H1 (cell line): ENCODE results near the gene TKTL2. TPM values are rescaled to one million over a fixed set of nuclear protein-coding genes. Genes with fewer than 3 reads are reported as not detected.

Experiments
- CTCF ChIA-PET: fragments of 300-600 bp; sonication (Branson Sonifier 250); formaldehyde crosslinking; loops from one replicate; lab custom pipeline; 2021; ENCODE audit not compliant: partially characterized antibody; lab: Charles Lee
- POLR2A ChIA-PET: fragments of 300-600 bp; sonication (Branson Sonifier 250); formaldehyde crosslinking; loops from one replicate; lab custom pipeline; 2021; ENCODE audit warnings: inconsistent platforms; ENCODE audit not compliant: partially characterized antibody; lab: Charles Lee
- DNase-seq, 2 experiments: peaks; one replicate each; pipeline versions ENCODE4 v3.0.0 to v3.0.0-alpha.2; 2010 to 2022; ENCODE audit warnings: low spot score in 2 of 2, low read depth in 1 of 2, mixed read lengths in 1 of 2
- FAIRE-seq: peaks from 2 replicates; lab custom pipeline; 2011; peaks lifted over from hg19 to GRCh38; lab: Jason Lieb, UNC
- H2AFZ ChIP-seq: 2 replicates; pipeline ENCODE4 v1.8.1; 2012; ENCODE audit warnings: low read length, inconsistent platforms
- H2AK5ac ChIP-seq: 2 replicates; pipeline ENCODE4 v1.6.1; 2013; ENCODE audit warnings: low read depth, low read length
- H2BK120ac ChIP-seq: replicated peaks from 2 replicates; pipeline ENCODE3; 2013; ENCODE audit warnings: low read depth, low read length, inconsistent platforms
- H2BK12ac ChIP-seq: 2 replicates; pipeline ENCODE4 v1.6.1; 2013; ENCODE audit warnings: low read depth, low read length
- H2BK15ac ChIP-seq: 2 replicates; pipeline ENCODE4 v1.6.1; 2013; ENCODE audit warnings: low read length
- H2BK20ac ChIP-seq: 2 replicates; pipeline ENCODE4 v1.6.1; 2013; ENCODE audit warnings: low read length
- H2BK5ac ChIP-seq: 2 replicates; pipeline ENCODE4 v1.6.1; 2013; ENCODE audit warnings: low read depth, low read length
- H3K14ac ChIP-seq: 2 replicates; pipeline ENCODE4 v1.6.1; 2013; ENCODE audit warnings: inconsistent platforms; ENCODE audit not compliant: insufficient read length
- H3K18ac ChIP-seq: 2 replicates; pipeline ENCODE4 v1.6.1; 2013; ENCODE audit warnings: low read length; ENCODE audit errors: extremely low read depth
- H3K23ac ChIP-seq: 2 replicates; pipeline ENCODE4 v1.6.1; 2013; ENCODE audit warnings: inconsistent platforms; ENCODE audit not compliant: insufficient read length
- H3K23me2 ChIP-seq: 2 replicates; pipeline ENCODE4 v1.6.1; 2013; ENCODE audit warnings: low read depth, low read length
- H3K27ac ChIP-seq: 2 replicates; pipeline ENCODE4 v1.6.1; 2011; ENCODE audit warnings: low read depth, low read length, inconsistent platforms
- H3K27me3 ChIP-seq, 4 experiments: replicated peaks in 1 of 4; 1 replicate in 1 of 4; 2 replicates in 3 of 4; pipeline versions ENCODE4 v1.6.1 to v1.8.1; 2011 to 2013; ENCODE audit warnings: low read length in 3 of 4, mild to moderate bottlenecking in 3 of 4, inconsistent platforms in 2 of 4, mixed read lengths in 2 of 4, moderate library complexity in 1 of 4; ENCODE audit not compliant: control insufficient read depth in 3 of 4, insufficient read depth in 3 of 4; ENCODE audit errors: extremely low read depth in 1 of 4
- H3K36me3 ChIP-seq, 4 experiments: 2 replicates each; pipeline versions ENCODE4 v1.6.1 to v1.8.1; 2011 to 2013; ENCODE audit warnings: mild to moderate bottlenecking in 4 of 4, low read length in 3 of 4, moderate library complexity in 2 of 4, control low read depth in 1 of 4, inconsistent platforms in 1 of 4; ENCODE audit not compliant: insufficient read depth in 4 of 4, control insufficient read depth in 2 of 4
- H3K4ac ChIP-seq: replicated peaks from 2 replicates; pipeline ENCODE3; 2013; ENCODE audit warnings: low read length, low read depth, mixed read lengths, inconsistent platforms; ENCODE audit not compliant: insufficient read length
- H3K4me1 ChIP-seq, 4 experiments: replicated peaks in 1 of 4; 1 replicate in 1 of 4; 2 replicates in 3 of 4; pipeline versions ENCODE4 v1.6.1 to v1.8.1; 2011 to 2013; ENCODE audit warnings: low read length in 3 of 4, inconsistent platforms in 2 of 4, mixed read lengths in 1 of 4; ENCODE audit not compliant: insufficient read depth in 4 of 4, control insufficient read depth in 3 of 4
- H3K4me2 ChIP-seq, 2 experiments: 2 replicates each; pipeline versions ENCODE4 v1.6.1 to v1.8.1; 2011 to 2013; ENCODE audit warnings: low read depth in 2 of 2, low read length in 2 of 2, control low read depth in 1 of 2, inconsistent platforms in 1 of 2, mild to moderate bottlenecking in 1 of 2; ENCODE audit not compliant: insufficient read depth in 1 of 2
- H3K4me3 ChIP-seq, 4 experiments: fragments of 200-600, 300-600 bp in 1 of 4; sonication (generic), shearing (Covaris generic), sonication (Bioruptor Twin) in 1 of 4; 2 replicates each; pipeline versions ENCODE4 v1.5.1 to v1.8.1; 2011 to 2016; ENCODE audit warnings: low read length in 4 of 4, low read depth in 3 of 4, control low read depth in 2 of 4, inconsistent platforms in 2 of 4, mild to moderate bottlenecking in 2 of 4, mixed read lengths in 1 of 4, moderate library complexity in 1 of 4; ENCODE audit not compliant: insufficient read depth in 2 of 4; ENCODE audit errors: extremely low read depth in 1 of 4
- H3K56ac ChIP-seq: replicated peaks from 2 replicates; pipeline ENCODE3; 2013; ENCODE audit warnings: low read depth, mild to moderate bottlenecking, mixed read lengths, low read length, inconsistent platforms; ENCODE audit not compliant: insufficient read length
- H3K79me1 ChIP-seq: 2 replicates; pipeline ENCODE4 v1.6.1; 2013; ENCODE audit warnings: low read depth, low read length, control low read depth
- H3K79me2 ChIP-seq, 2 experiments: 2 replicates each; pipeline versions ENCODE4 v1.6.1 to v1.8.1; 2012 to 2013; ENCODE audit warnings: low read length in 2 of 2, mild to moderate bottlenecking in 2 of 2, inconsistent platforms in 1 of 2; ENCODE audit not compliant: insufficient read depth in 2 of 2, control insufficient read depth in 1 of 2
- H3K9ac ChIP-seq, 4 experiments: replicated peaks in 1 of 4; 1 replicate in 1 of 4; 2 replicates in 3 of 4; pipeline versions ENCODE4 v1.6.1 to v1.8.1; 2011 to 2013; ENCODE audit warnings: low read depth in 3 of 4, low read length in 3 of 4, control low read depth in 2 of 4, mild to moderate bottlenecking in 2 of 4, moderate library complexity in 2 of 4, inconsistent platforms in 1 of 4; ENCODE audit errors: extremely low read depth in 1 of 4
- H3K9me3 ChIP-seq, 2 experiments: 2 replicates each; pipeline versions ENCODE4 v1.6.1 to v1.8.1; 2012 to 2013; ENCODE audit warnings: mild to moderate bottlenecking in 2 of 2, moderate library complexity in 2 of 2, control low read depth in 1 of 2, inconsistent platforms in 1 of 2, low read depth in 1 of 2, low read length in 1 of 2, mixed read lengths in 1 of 2; ENCODE audit not compliant: insufficient read depth in 2 of 2
- H4K20me1 ChIP-seq, 2 experiments: replicated peaks in 1 of 2; 2 replicates each; pipeline versions ENCODE3 to v1.8.1; 2011 to 2013; ENCODE audit warnings: inconsistent platforms in 2 of 2, low read length in 2 of 2, mild to moderate bottlenecking in 1 of 2; ENCODE audit not compliant: insufficient read depth in 2 of 2, control insufficient read depth in 1 of 2
- H4K5ac ChIP-seq: 2 replicates; pipeline ENCODE4 v1.6.1; 2013; ENCODE audit warnings: low read length, low read depth, mixed read lengths, inconsistent platforms; ENCODE audit not compliant: insufficient read length
- H4K8ac ChIP-seq: 2 replicates; pipeline ENCODE4 v1.8.0; 2013; ENCODE audit warnings: mild to moderate bottlenecking, moderate library complexity, low read length, inconsistent platforms; ENCODE audit not compliant: insufficient read depth; ENCODE audit errors: extremely low read depth
- H4K91ac ChIP-seq: replicated peaks from 2 replicates; pipeline ENCODE3; 2013; ENCODE audit warnings: low read length, mixed read lengths, inconsistent platforms; ENCODE audit not compliant: insufficient read length
- ATF3 ChIP-seq: IDR thresholded peaks from 2 replicates; pipeline ENCODE4 v1.6.1; 2011; ENCODE audit warnings: low read depth, mild to moderate bottlenecking, low read length; ENCODE audit not compliant: insufficient read depth
- CBX8 ChIP-seq: fragments of 300-800, 300-1000 bp; sonication (generic); IDR thresholded peaks from 2 replicates; pipeline ENCODE4 v1.7.1; 2016; ENCODE audit warnings: low read depth, low read length, borderline replicate concordance
- CEBPB ChIP-seq: IDR thresholded peaks from 2 replicates; pipeline ENCODE4 v1.6.1; 2012; ENCODE audit warnings: low read depth, low read length
- E2F6 ChIP-seq: IDR thresholded peaks from 2 replicates; pipeline ENCODE4 v1.6.1; 2012; ENCODE audit warnings: inconsistent platforms
- GABPA ChIP-seq: IDR thresholded peaks from 2 replicates; pipeline ENCODE4 v1.6.1; 2011; ENCODE audit warnings: mild to moderate bottlenecking, low read length, moderate library complexity, borderline replicate concordance; ENCODE audit not compliant: insufficient read depth
- GTF2F1 ChIP-seq: IDR thresholded peaks from 2 replicates; pipeline ENCODE4 v1.6.1; 2012; ENCODE audit warnings: low read depth, low read length, improper control_type of control experiment, borderline replicate concordance
- HDAC6 ChIP-seq: IDR thresholded peaks from one replicate; pipeline ENCODE4 v1.7.1; 2012; ENCODE audit warnings: low read depth, mild to moderate bottlenecking, inconsistent platforms, low read length, moderate library complexity
- RXRA ChIP-seq: IDR thresholded peaks from 2 replicates; pipeline ENCODE4 v1.6.1; 2011; ENCODE audit warnings: low read depth, mild to moderate bottlenecking, low read length, moderate library complexity; ENCODE audit not compliant: insufficient read depth
- SAP30 ChIP-seq: fragments of 300-600 bp; sonication (generic); IDR thresholded peaks from 2 replicates; pipeline ENCODE4 v1.7.1; 2012; ENCODE audit warnings: low read length, moderate library complexity, mild to moderate bottlenecking, inconsistent platforms; ENCODE audit not compliant: insufficient read depth, insufficient replicate concordance
- SP1 ChIP-seq: IDR thresholded peaks from 2 replicates; pipeline ENCODE4 v1.6.1; 2011; ENCODE audit warnings: low read depth, low read length
- TEAD4 ChIP-seq: IDR thresholded peaks from 2 replicates; pipeline ENCODE4 v1.6.1; 2012; ENCODE audit warnings: low read depth, low read length, inconsistent platforms, mixed read lengths
- WGBS, 2 experiments: shearing (Covaris generic) in 1 of 2; methylation state at CpG; one replicate each; pipeline versions ENCODE4 v1.1.6 to v1.1.7; 2013 to 2015; ENCODE audit warnings: low lambda C conversion rate in 2 of 2, mixed read lengths in 2 of 2, inconsistent platforms in 1 of 2, low coverage in 1 of 2, missing lambda C conversion rate in 1 of 2; ENCODE audit not compliant: insufficient replicate concordance in 2 of 2, insufficient coverage in 1 of 2, insufficient read length in 1 of 2; ENCODE audit errors: extremely low coverage in 1 of 2, missing lambda C conversion rate in 1 of 2; 5-methylcytosine and 5-hydroxymethylcytosine counted together
- polyA plus RNA-seq, 7 experiments: library from polyadenylated mRNA; depleted of rRNA in 3 of 7; stranded (reverse) in 5 of 7; unstranded in 2 of 7; fragments of >200 nt in 5 of 7; fragments of 200-250 nt in 2 of 7; gene quantifications; 1 replicate in 5 of 7; 2 replicates in 1 of 7; 4 replicates in 1 of 7; pipeline versions ENCODE4 v1.2.1 to v1.2.3, GENCODE V29; 2011 to 2013; ENCODE audit warnings: missing spikeins in 2 of 7, mixed read lengths in 2 of 7
- total RNA-seq: library from RNA; stranded (reverse); fragmentation: NEBNext Ultra II Directional; extraction: Animal tissue kit (Norgen Biotek cat#: 25700); gene quantifications from 2 replicates; pipeline ENCODE4 v1.2.1, GENCODE V29; 2021

TKTL2 gene
- total and polyA plus RNA-seq, 2 of the 8 experiments (the other 6 are each of a cell fraction or from before 2014, with no cell fraction given), result not detected

- no peak for FAIRE-seq
- DNase-seq, result no peak
- TF ChIP-seq CEBPB, result no peak
- no peak for TF ChIP-seq TEAD4
- no peak for TF ChIP-seq E2F6
- TF ChIP-seq ATF3, result no peak
- TF ChIP-seq RXRA, result no peak
- no peak for TF ChIP-seq GTF2F1
- TF ChIP-seq GABPA, result no peak
- no peak for TF ChIP-seq HDAC6
- no peak for TF ChIP-seq SP1
- TF ChIP-seq SAP30, result no peak
- TF ChIP-seq CBX8, result no peak
These were observed 24.9 kb downstream of the TKTL2 start for GRCh38 chr4:163448540-163449203.

More at GRCh38 chr4:163448540-163449203, 24.9 kb downstream of the TKTL2 start:
- Histone ChIP-seq H3K4me1 (no peaks in the 10 kb centered on the region), H3K14ac (no peak overlapping the region), H3K79me2 (no peaks in the 10 kb centered on the region), H2BK120ac (no peak overlapping the region), H3K27ac (no peak overlapping the region), H4K5ac (no peak overlapping the region), H2BK20ac (no peak overlapping the region), H3K9me3 (no peaks in the 10 kb centered on the region), H2AK5ac (no peak overlapping the region), H3K4me3 (no peak overlapping the region), H3K56ac (no peak overlapping the region), H4K20me1 (no peaks in the 10 kb centered on the region), H2BK15ac (no peak overlapping the region), H3K27me3 (no peaks in the 10 kb centered on the region), H3K18ac (no peak overlapping the region), H2AFZ (peak overlapping the region; percentile 95), H2BK12ac (no peak overlapping the region), H3K9ac (no peak overlapping the region), H3K79me1 (no peaks in the 10 kb centered on the region), H4K8ac (no peak overlapping the region), H3K23me2 (no peaks in the 10 kb centered on the region), H3K36me3 (no peaks in the 10 kb centered on the region), H3K4me2 (no peak overlapping the region), H3K4ac (no peak overlapping the region), H2BK5ac (no peak overlapping the region), H4K91ac (no peak overlapping the region), H3K23ac (no peak overlapping the region)
- WGBS, 2 experiments, result 88% methylated on average over 6 of the region's 6 CpGs; no CpG with 5 or more reads in 1 of the 2 experiments
- ChIA-PET POLR2A (interaction anchor here (0.6 kb wide), 1 partner anchor 327 kb away, joined by 3 read pairs; no protein-coding TSS in a partner anchor), CTCF (interaction anchor here (0.7 kb wide), 1 partner anchor 949 kb away, joined by 3 read pairs; no protein-coding TSS in a partner anchor)
